Right lobe of liver (tissue), 4 donors: ENCODE measurements around the gene EYA4.

Experiments used
- CTCF ChIP-seq, 4 donors: fragments of 200-600 bp in 3 of 4; fragments of 450-650 bp in 1 of 4; IDR thresholded peaks; one replicate each; pipeline versions ENCODE4 v1.5.1 to v1.8.0; 2016 to 2022; ENCODE audit warnings: antibody characterized with exemption in 4 of 4, mild to moderate bottlenecking in 2 of 4
- POLR2A ChIP-seq: fragments of 450-650 bp; IDR thresholded peaks from one replicate; pipeline ENCODE4 v1.6.1; 2017; ENCODE audit warnings: antibody characterized with exemption, mild to moderate bottlenecking
- donor health status: DM: no; HTN: no; CAD: no.
- donor health status: DM: no; HTN: no; CAD: no.
- donor health status: DM: no; HTN: yes; CAD: no.

- no peak for TF ChIP-seq POLR2A
- TF ChIP-seq CTCF (IDR thresholded peaks at IDR 0.05) = no peak
These were observed 195.5 kb downstream of the EYA4 start for GRCh38 chr6:133436652-133437051.
